ENCODE results near the gene ANTXRL. TPM values are rescaled to one million over a fixed set of nuclear protein-coding genes. Genes with fewer than 3 reads are reported as not detected.
"Not testable (repeated sequence)": the region's sequence is repeated elsewhere in the genome, so short reads cannot be mapped to it uniquely, and the experiment has no call there.

ANTXRL gene
- total RNA-seq, 1 donor from 2014 or later: not detected

DNA sequence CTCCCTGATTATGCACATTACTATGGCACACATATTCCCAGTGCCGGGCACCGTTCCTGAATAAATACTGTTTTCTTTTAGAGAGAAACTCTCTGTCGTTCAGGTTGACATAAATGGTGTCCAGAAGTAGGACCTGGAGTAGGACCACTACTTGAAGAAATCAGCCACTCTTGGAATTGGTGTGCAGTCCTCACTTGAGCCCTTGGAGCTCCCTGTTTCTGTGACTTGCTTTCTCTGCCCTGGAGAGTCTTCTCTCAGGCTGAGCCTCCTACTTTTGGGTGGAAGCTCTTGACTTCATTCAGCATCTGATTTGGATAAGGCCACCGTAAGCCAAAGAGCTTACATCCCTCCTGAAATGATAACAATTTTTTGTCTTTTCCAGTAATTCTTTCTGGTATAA lies 29.7 kb upstream of the ANTXRL start:
- H3K36me3 Mint-ChIP-seq (ENCODE audit: low read depth): no peaks in the 10 kb centered on the region
- peaks cover 24% of the 10 kb centered on the region for H3K27me3 Mint-ChIP-seq (ENCODE audit: low read depth)
- DNase-seq (ENCODE audit: low spot score): no peak
- H3K27ac Mint-ChIP-seq (ENCODE audit: unreplicated experiment): no peak overlapping the region
- H3K4me3 Mint-ChIP-seq (ENCODE audit: unreplicated experiment): no peak overlapping the region
- TF ChIP-seq, protein P1, sequence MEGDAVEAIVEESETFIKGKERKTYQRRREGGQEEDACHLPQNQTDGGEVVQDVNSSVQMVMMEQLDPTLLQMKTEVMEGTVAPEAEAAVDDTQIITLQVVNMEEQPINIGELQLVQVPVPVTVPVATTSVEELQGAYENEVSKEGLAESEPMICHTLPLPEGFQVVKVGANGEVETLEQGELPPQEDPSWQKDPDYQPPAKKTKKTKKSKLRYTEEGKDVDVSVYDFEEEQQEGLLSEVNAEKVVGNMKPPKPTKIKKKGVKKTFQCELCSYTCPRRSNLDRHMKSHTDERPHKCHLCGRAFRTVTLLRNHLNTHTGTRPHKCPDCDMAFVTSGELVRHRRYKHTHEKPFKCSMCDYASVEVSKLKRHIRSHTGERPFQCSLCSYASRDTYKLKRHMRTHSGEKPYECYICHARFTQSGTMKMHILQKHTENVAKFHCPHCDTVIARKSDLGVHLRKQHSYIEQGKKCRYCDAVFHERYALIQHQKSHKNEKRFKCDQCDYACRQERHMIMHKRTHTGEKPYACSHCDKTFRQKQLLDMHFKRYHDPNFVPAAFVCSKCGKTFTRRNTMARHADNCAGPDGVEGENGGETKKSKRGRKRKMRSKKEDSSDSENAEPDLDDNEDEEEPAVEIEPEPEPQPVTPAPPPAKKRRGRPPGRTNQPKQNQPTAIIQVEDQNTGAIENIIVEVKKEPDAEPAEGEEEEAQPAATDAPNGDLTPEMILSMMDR (IDR thresholded peaks at IDR 0.05): no peak
- H3K9me3 Mint-ChIP-seq (ENCODE audit: low read depth): no peaks in the 10 kb centered on the region
- peaks cover 4% of the 10 kb centered on the region for H3K4me1 Mint-ChIP-seq (ENCODE audit: low read depth)

DNA sequence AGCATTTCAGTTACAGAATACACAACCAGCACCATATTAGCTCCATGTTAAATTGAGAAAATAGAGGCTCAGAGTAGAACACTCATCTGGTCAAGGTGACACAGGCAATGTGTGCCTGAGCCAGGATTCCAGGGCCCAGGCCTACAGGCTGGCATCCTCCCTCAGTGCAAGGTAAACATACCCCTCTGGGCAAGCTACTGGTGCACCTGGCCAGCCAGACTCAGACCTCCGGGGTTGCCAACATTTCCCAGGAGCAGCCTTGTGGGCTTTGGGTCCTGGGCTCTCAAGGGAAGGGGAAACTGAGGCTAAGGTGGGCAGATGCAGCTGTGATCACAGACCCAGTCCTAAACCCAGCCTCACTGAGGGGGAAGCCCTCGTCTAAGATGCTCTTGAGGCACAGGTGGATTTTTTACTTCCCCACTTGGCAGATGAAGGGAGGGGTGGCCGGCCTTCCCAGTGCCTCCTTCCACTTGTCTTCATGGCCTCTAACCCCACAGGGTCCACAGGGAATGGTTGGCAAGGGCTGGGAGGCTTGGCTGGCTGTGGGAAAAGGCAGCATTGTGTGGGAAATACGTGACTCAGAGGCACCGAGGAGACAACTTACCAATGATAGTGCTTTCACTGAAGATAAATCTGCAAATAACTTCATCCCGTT lies 23.8 kb upstream of the ANTXRL start:
- H3K4me3 Mint-ChIP-seq (ENCODE audit: unreplicated experiment); H3K4me1 Mint-ChIP-seq (ENCODE audit: low read depth); H3K27ac Mint-ChIP-seq (ENCODE audit: unreplicated experiment); H3K9me3 Mint-ChIP-seq (ENCODE audit: low read depth); DNase-seq (ENCODE audit: low spot score); H3K36me3 Mint-ChIP-seq (ENCODE audit: low read depth): not testable (repeated sequence)
- H3K27me3 Mint-ChIP-seq (ENCODE audit: low read depth): peaks cover 13% of the 10 kb centered on the region

DNA sequence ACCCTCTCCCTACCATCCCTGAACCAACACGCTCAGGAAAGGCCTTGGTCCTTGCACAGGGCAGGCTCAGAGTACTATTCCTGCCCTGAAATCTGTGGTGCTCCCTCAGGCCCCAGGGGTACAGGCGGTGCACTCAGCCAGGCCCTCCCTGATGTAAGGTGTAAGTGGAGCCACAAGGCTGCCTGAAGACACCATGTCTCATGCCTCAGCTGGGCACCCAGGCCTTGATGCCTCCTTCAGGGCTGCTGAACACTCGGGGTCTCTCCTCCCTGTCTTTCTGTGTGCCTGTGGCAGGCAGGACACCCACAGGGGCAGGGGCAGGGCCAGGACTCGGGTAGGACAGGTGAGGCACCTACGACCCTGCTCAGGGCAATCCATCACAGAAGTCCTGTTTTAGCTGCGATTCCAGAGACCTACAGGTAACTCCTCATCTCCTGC lies 22.9 kb upstream of the ANTXRL start:
- no peak overlapping the region for H3K27ac Mint-ChIP-seq (ENCODE audit: unreplicated experiment)
- no peaks in the 10 kb centered on the region for H3K9me3 Mint-ChIP-seq (ENCODE audit: low read depth)
- H3K27me3 Mint-ChIP-seq (ENCODE audit: low read depth): peaks cover 10% of the 10 kb centered on the region
- no peaks in the 10 kb centered on the region for H3K36me3 Mint-ChIP-seq (ENCODE audit: low read depth)
- no peak overlapping the region for H3K4me3 Mint-ChIP-seq (ENCODE audit: unreplicated experiment)
- TF ChIP-seq, protein P1 (IDR thresholded peaks at IDR 0.05): no peak
- no peaks in the 10 kb centered on the region for H3K4me1 Mint-ChIP-seq (ENCODE audit: low read depth)
- no peak for DNase-seq (ENCODE audit: low spot score)

DNA sequence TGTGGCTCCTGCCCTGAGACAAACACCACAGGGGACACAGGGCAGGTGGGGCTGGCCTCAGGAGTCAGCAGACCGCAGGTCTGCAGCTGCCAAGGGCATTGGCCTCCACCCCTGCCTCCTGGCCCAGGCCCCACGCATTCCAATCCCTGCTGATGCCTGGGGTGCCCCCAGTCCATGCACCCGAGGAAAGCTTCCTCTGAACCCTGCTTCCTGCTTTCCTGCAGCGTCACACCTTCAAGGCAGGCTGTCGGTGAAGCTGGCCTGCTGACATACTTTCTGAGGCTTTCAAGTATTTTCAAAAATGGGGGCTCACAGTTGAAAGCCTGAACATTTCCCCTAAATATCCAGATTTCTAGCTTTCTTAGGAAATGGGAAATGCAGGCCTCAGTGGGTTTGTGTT lies 22.5 kb upstream of the ANTXRL start:
- Mint-ChIP-seq H3K4me3 (ENCODE audit: unreplicated experiment) (no peak overlapping the region), H3K36me3 (ENCODE audit: low read depth) (no peaks in the 10 kb centered on the region), H3K27me3 (ENCODE audit: low read depth) (peaks cover 9% of the 10 kb centered on the region), H3K4me1 (ENCODE audit: low read depth) (no peaks in the 10 kb centered on the region), H3K9me3 (ENCODE audit: low read depth) (no peaks in the 10 kb centered on the region), H3K27ac (ENCODE audit: unreplicated experiment) (no peak overlapping the region)
- no peak for DNase-seq (ENCODE audit: low spot score)
- TF ChIP-seq, protein P1 (IDR thresholded peaks at IDR 0.05): no peak

DNA sequence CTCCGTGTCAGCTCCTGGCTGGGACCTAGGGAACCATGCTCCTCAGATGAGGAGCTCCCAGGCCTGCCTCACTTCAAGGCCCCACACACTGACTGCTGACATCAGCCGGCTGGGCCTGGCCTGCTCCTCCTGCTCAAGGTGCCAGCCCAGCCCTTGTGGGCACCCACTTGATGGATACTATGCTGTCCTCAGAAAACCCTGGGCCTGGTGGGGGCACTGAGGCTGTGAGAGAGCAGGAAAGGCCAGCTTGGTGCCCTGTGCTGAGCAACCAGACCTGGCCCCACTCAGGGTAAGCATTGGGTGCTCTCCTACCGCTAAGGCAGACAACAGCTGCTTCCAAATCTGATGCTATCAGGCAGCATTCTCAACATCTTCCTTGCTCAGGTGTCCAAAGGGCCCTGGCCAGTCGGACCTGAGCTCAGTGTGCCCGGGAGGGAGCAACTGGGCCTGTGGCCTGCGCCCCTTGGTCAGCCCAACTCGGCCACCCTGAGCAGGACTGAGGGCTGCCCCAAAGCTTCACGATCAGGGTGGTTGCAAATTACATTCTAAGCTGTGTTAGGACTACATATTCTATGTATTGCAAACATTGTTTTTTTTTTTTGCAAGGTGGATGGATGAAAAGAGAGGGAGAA lies 21.9 kb upstream of the ANTXRL start:
- Mint-ChIP-seq H3K4me3 (ENCODE audit: unreplicated experiment) (no peak overlapping the region), H3K27me3 (ENCODE audit: low read depth) (peaks cover 9% of the 10 kb centered on the region), H3K36me3 (ENCODE audit: low read depth) (no peaks in the 10 kb centered on the region), H3K4me1 (ENCODE audit: low read depth) (no peaks in the 10 kb centered on the region), H3K9me3 (ENCODE audit: low read depth) (no peaks in the 10 kb centered on the region), H3K27ac (ENCODE audit: unreplicated experiment) (no peak overlapping the region)
- no peak for DNase-seq (ENCODE audit: low spot score)
- TF ChIP-seq, protein P1 (IDR thresholded peaks at IDR 0.05): no peak

DNA sequence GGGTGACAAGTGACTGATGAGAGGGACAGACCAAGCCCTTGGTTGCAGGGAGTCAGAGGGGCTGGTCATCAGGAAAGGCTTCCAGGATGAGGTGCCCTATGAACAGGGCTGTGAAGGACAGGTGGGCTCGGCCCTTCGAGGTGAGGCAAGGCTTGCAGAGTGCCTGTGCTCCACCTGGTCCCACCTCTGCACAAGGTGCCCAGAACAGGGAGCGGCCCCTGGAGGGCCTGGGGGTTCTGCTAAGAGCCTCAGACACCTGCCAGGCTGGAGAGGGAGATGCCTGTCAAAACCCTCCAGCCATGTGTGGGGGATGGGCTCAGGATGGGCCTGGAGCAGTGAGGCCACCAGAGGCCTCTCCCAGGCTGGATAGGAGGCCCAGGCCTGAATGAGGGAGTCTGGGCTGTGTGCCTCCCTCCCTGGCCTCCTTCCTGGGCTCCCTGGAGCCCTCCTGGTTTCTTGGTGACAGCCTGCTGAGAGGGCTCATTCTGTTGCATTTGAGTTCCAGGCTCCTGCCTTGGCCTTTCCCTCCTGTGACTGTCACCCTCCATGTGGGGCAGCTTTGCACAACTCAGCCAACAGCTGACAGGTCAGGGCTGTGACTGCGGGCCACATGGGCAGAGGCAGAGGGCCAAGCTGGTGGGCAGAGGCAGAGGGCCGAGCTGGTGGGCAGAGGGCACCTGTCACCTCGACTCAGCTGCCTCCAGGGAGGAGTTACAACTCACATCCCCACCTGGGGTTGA lies 21.1 kb upstream of the ANTXRL start:
- not testable (repeated sequence) for DNase-seq (ENCODE audit: low spot score); H3K36me3 Mint-ChIP-seq (ENCODE audit: low read depth); H3K27me3 Mint-ChIP-seq (ENCODE audit: low read depth); H3K4me3 Mint-ChIP-seq (ENCODE audit: unreplicated experiment); H3K9me3 Mint-ChIP-seq (ENCODE audit: low read depth); H3K27ac Mint-ChIP-seq (ENCODE audit: unreplicated experiment); H3K4me1 Mint-ChIP-seq (ENCODE audit: low read depth)

All from chondrocyte (in vitro differentiated cells).